Activated naive CD8-positive, alpha-beta T cell treated with anti-CD3 and anti-CD28 coated beads for 36 hours (primary cell): ENCODE data around the gene FANCF. TPM values are rescaled to one million over a fixed set of nuclear protein-coding genes. Genes with fewer than 3 reads are reported as not detected.
A peak's percentile ranks its signal among the peaks of the same experiment; 100 is the strongest.
"Not testable (repeated sequence)": the region's sequence is repeated elsewhere in the genome, so short reads cannot be mapped to it uniquely, and the experiment has no call there.

Experiments used
- DNase-seq: peaks from one replicate; pipeline ENCODE4 v3.0.0; 2021
- H3K27ac Mint-ChIP-seq: one replicate; pipeline ENCODE4 v1.8.0; 2022; ENCODE audit warnings: mild to moderate bottlenecking, moderate library complexity, mixed read lengths
- H3K27me3 Mint-ChIP-seq: one replicate; pipeline ENCODE4 v1.8.0; 2022; ENCODE audit warnings: mild to moderate bottlenecking, mixed read lengths
- H3K36me3 Mint-ChIP-seq: one replicate; pipeline ENCODE4 v1.8.0; 2021; ENCODE audit warnings: mild to moderate bottlenecking, mixed read lengths
- H3K4me1 Mint-ChIP-seq: one replicate; pipeline ENCODE4 v1.8.0; 2021; ENCODE audit warnings: mixed read lengths
- H3K4me3 Mint-ChIP-seq: one replicate; pipeline ENCODE4 v1.8.0; 2022; ENCODE audit warnings: mild to moderate bottlenecking, moderate library complexity, mixed read lengths
- H3K9me3 Mint-ChIP-seq: one replicate; pipeline ENCODE4 v1.8.0; 2022; ENCODE audit warnings: mixed read lengths
- total RNA-seq, 2 experiments: library from RNA; stranded (reverse); gene quantifications; one replicate each; pipeline ENCODE4 v1.2.3, GENCODE V29; 2021

FANCF gene
- total RNA-seq = 10 to 100 TPM; 14.0 to 15.8 TPM

- peak; percentile 89 for DNase-seq
- Mint-ChIP-seq H3K9me3 (peaks cover 3% of the 10 kb centered on the region), H3K27me3 (no peaks in the 10 kb centered on the region), H3K36me3 (peaks cover 32% of the 10 kb centered on the region), H3K4me3 (peak within 1 kb of the TSS; percentile 96), H3K4me1 (peaks cover 35% of the 10 kb centered on the region), H3K27ac (peak within 1 kb of the TSS; percentile 99)
These were observed at the start of gene FANCF for GRCh38 chr11:22625448-22626287. Gene FANCF (minus strand): TSS chr11:22625823. CDS start chr11:22625810, 13 bp downstream.

- Mint-ChIP-seq H3K4me3 (no peak overlapping the region), H3K36me3 (no peaks in the 10 kb centered on the region), H3K27me3 (peaks cover 36% of the 10 kb centered on the region), H3K27ac (no peak overlapping the region), H3K9me3 (no peaks in the 10 kb centered on the region), H3K4me1 (no peaks in the 10 kb centered on the region)
- DNase-seq = no peak
These were observed 49.1 kb upstream of the FANCF start for GRCh38 chr11:22674470-22675439.

GRCh38 chr11:22671751-22672150 lies 46.1 kb upstream of the FANCF start:
- Mint-ChIP-seq H3K27me3 (peaks cover 59% of the 10 kb centered on the region), H3K4me3 (no peak overlapping the region), H3K4me1 (peaks cover 16% of the 10 kb centered on the region), H3K27ac (no peak overlapping the region), H3K9me3 (no peaks in the 10 kb centered on the region), H3K36me3 (no peaks in the 10 kb centered on the region)
- DNase-seq = no peak

- Mint-ChIP-seq H3K9me3 (no peaks in the 10 kb centered on the region), H3K36me3 (no peaks in the 10 kb centered on the region), H3K27ac (no peak overlapping the region), H3K4me3 (no peak overlapping the region), H3K4me1 (peaks cover 22% of the 10 kb centered on the region), H3K27me3 (peaks cover 67% of the 10 kb centered on the region)
- no peak for DNase-seq
These were observed 45.2 kb upstream of the FANCF start for GRCh38 chr11:22670830-22671229.

GRCh38 chr11:22669368-22669767 lies 43.7 kb upstream of the FANCF start:
- H3K27me3 Mint-ChIP-seq = peaks cover 79% of the 10 kb centered on the region
- no peak for DNase-seq
- H3K27ac Mint-ChIP-seq = no peak overlapping the region
- H3K36me3 Mint-ChIP-seq = no peaks in the 10 kb centered on the region
- H3K4me1 Mint-ChIP-seq = peaks cover 22% of the 10 kb centered on the region
- H3K4me3 Mint-ChIP-seq = no peak overlapping the region
- H3K9me3 Mint-ChIP-seq = no peaks in the 10 kb centered on the region

GRCh38 chr11:22668005-22668796 lies 42.6 kb upstream of the FANCF start:
- no peaks in the 10 kb centered on the region for H3K36me3 Mint-ChIP-seq
- H3K4me3 Mint-ChIP-seq = peak overlapping the region; percentile 3
- no peaks in the 10 kb centered on the region for H3K9me3 Mint-ChIP-seq
- H3K4me1 Mint-ChIP-seq = peaks cover 22% of the 10 kb centered on the region
- H3K27ac Mint-ChIP-seq = no peak overlapping the region
- peaks cover 76% of the 10 kb centered on the region for H3K27me3 Mint-ChIP-seq
- no peak for DNase-seq

GRCh38 chr11:22666688-22667439 lies 41.2 kb upstream of the FANCF start:
- peak; percentile 53 for DNase-seq
- Mint-ChIP-seq H3K9me3 (no peaks in the 10 kb centered on the region), H3K4me3 (peak overlapping the region; percentile 85), H3K4me1 (peaks cover 22% of the 10 kb centered on the region), H3K27ac (no peak overlapping the region), H3K27me3 (peaks cover 68% of the 10 kb centered on the region), H3K36me3 (no peaks in the 10 kb centered on the region)

- H3K4me1 Mint-ChIP-seq = peaks cover 22% of the 10 kb centered on the region
- H3K27ac Mint-ChIP-seq = no peak within 1 kb of the TSS
- no peak for DNase-seq
- H3K9me3 Mint-ChIP-seq = no peaks in the 10 kb centered on the region
- peaks cover 62% of the 10 kb centered on the region for H3K27me3 Mint-ChIP-seq
- H3K4me3 Mint-ChIP-seq = peak within 1 kb of the TSS; percentile 85
- H3K36me3 Mint-ChIP-seq = no peaks in the 10 kb centered on the region
These were observed 40.7 kb upstream of the FANCF start, which contains the start of gene GAS2 for GRCh38 chr11:22666325-22666687. Gene GAS2 (plus strand): TSS chr11:22666611. CDS start chr11:22674870, 8,259 bp downstream.

- Mint-ChIP-seq H3K4me3 (no peak overlapping the region), H3K27ac (no peak overlapping the region), H3K4me1 (peaks cover 17% of the 10 kb centered on the region), H3K36me3 (no peaks in the 10 kb centered on the region), H3K27me3 (peaks cover 5% of the 10 kb centered on the region), H3K9me3 (no peaks in the 10 kb centered on the region)
- no peak for DNase-seq
These were observed 34.2 kb upstream of the FANCF start for GRCh38 chr11:22659783-22660182.

GRCh38 chr11:22657101-22657694 lies 31.6 kb upstream of the FANCF start:
- Mint-ChIP-seq H3K9me3 (no peaks in the 10 kb centered on the region), H3K4me3 (no peak overlapping the region), H3K4me1 (peaks cover 17% of the 10 kb centered on the region), H3K27ac (peak overlapping the region; percentile 15), H3K27me3 (no peaks in the 10 kb centered on the region), H3K36me3 (no peaks in the 10 kb centered on the region)
- no peak for DNase-seq

GRCh38 chr11:22656130-22656529 lies 30.5 kb upstream of the FANCF start:
- Mint-ChIP-seq H3K27me3 (no peaks in the 10 kb centered on the region), H3K27ac (no peak overlapping the region), H3K9me3 (peaks cover 3% of the 10 kb centered on the region), H3K36me3 (no peaks in the 10 kb centered on the region), H3K4me3 (no peak overlapping the region), H3K4me1 (peaks cover 17% of the 10 kb centered on the region)
- no peak for DNase-seq

- not testable (repeated sequence) for H3K4me3 Mint-ChIP-seq, H3K27ac Mint-ChIP-seq, H3K9me3 Mint-ChIP-seq, H3K36me3 Mint-ChIP-seq, DNase-seq, H3K27me3 Mint-ChIP-seq
- peaks cover 15% of the 10 kb centered on the region for H3K4me1 Mint-ChIP-seq
These were observed 26.7 kb upstream of the FANCF start for GRCh38 chr11:22652346-22652745.

GRCh38 chr11:22641559-22641958 lies 15.9 kb upstream of the FANCF start:
- H3K27me3 Mint-ChIP-seq = no peaks in the 10 kb centered on the region
- no peak overlapping the region for H3K4me3 Mint-ChIP-seq
- no peak overlapping the region for H3K27ac Mint-ChIP-seq
- no peaks in the 10 kb centered on the region for H3K36me3 Mint-ChIP-seq
- no peak for DNase-seq
- peaks cover 2% of the 10 kb centered on the region for H3K4me1 Mint-ChIP-seq
- H3K9me3 Mint-ChIP-seq = no peaks in the 10 kb centered on the region

GRCh38 chr11:22640862-22641261 lies 15.2 kb upstream of the FANCF start:
- H3K4me1 Mint-ChIP-seq = peaks cover 2% of the 10 kb centered on the region

More at GRCh38 chr11:22640862-22641261, 15.2 kb upstream of the FANCF start:
- DNase-seq = no peak
- Mint-ChIP-seq H3K9me3 (no peaks in the 10 kb centered on the region), H3K36me3 (no peaks in the 10 kb centered on the region), H3K27ac (no peak overlapping the region), H3K27me3 (no peaks in the 10 kb centered on the region), H3K4me3 (no peak overlapping the region)
